ENCODE results near the gene MBOAT7. TPM values are rescaled to one million over a fixed set of nuclear protein-coding genes. Genes with fewer than 3 reads are reported as not detected.
A peak's percentile ranks its signal among the peaks of the same experiment; 100 is the strongest.

The MBOAT7 gene
- polyA plus RNA-seq, 1 of the 3 experiments (the other 2 are of a cell fraction) = 80.8 TPM

GRCh38 chr19:54178581-54179261 lies 10.7 kb downstream of the MBOAT7 start:
- 88% methylated on average over 22 of the region's 23 CpGs for WGBS (ENCODE audit: low lambda C conversion rate)
- Histone ChIP-seq H3F3A (replicated peaks; ENCODE audit: insufficient read depth) (peaks cover 7% of the 10 kb centered on the region), H3K36me3 (replicated peaks in 1 of 2; ENCODE audit: control insufficient read depth in 1 of 2, insufficient read depth in 2 of 2, low read length in 1 of 2) (peaks cover 26 to 29% of the 10 kb centered on the region in 2 experiments), H3K4me1 (ENCODE audit: control insufficient read depth in 1 of 2, insufficient read depth in 2 of 2, low read depth in 1 of 2, low read length in 1 of 2) (peaks cover 0 to 9% of the 10 kb centered on the region in 2 experiments; a peak in 1 of 4 replicates), H3K9ac (no peak overlapping the region), H3K4me3 (ENCODE audit: low read depth in 2 of 2, low read length in 1 of 2) (no peak overlapping the region), H2AFZ (ENCODE audit: low read depth) (no peak overlapping the region), H3K27ac (ENCODE audit: low read depth in 2 of 2, low read length in 1 of 2) (no peak overlapping the region), H3K79me2 (ENCODE audit: insufficient read depth) (no peaks in the 10 kb centered on the region), H3K9me3 (no peaks in the 10 kb centered on the region), H3K9me2 (no peaks in the 10 kb centered on the region), H3K27me3 (ENCODE audit: insufficient read depth) (no peaks in the 10 kb centered on the region), H4K20me1 (ENCODE audit: insufficient read depth) (peaks cover 5% of the 10 kb centered on the region; the same call in 1 of the 2 replicates), H3K4me2 (no peak overlapping the region)
- ChIA-PET CTCF (interaction anchor here (1.6 to 3.5 kb wide), 2 partner anchors 10 to 11 kb away, joined by 4 to 12 read pairs; no protein-coding TSS in a partner anchor), POLR2A (no interaction called here)
- DNase-seq = peak; percentile 72
- TF ChIP-seq SIN3A (IDR thresholded peaks at IDR 0.05; ENCODE audit: borderline replicate concordance, low read depth, low read length) = no peak
- TF ChIP-seq, protein P1, sequence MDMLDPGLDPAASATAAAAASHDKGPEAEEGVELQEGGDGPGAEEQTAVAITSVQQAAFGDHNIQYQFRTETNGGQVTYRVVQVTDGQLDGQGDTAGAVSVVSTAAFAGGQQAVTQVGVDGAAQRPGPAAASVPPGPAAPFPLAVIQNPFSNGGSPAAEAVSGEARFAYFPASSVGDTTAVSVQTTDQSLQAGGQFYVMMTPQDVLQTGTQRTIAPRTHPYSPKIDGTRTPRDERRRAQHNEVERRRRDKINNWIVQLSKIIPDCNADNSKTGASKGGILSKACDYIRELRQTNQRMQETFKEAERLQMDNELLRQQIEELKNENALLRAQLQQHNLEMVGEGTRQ (IDR thresholded peaks at IDR 0.05; ENCODE audit: borderline replicate concordance, low read depth, low read length) = no peak
- TF ChIP-seq YY1 (IDR thresholded peaks at IDR 0.05; ENCODE audit: low read depth) = no peak
- TF ChIP-seq RXRA (IDR thresholded peaks at IDR 0.05; ENCODE audit: borderline replicate concordance, low read depth) = no peak
- peak; percentile 44 for TF ChIP-seq CHD2 (IDR thresholded peaks at IDR 0.05; ENCODE audit: low read length, partially characterized antibody)
- TF ChIP-seq, protein P2, sequence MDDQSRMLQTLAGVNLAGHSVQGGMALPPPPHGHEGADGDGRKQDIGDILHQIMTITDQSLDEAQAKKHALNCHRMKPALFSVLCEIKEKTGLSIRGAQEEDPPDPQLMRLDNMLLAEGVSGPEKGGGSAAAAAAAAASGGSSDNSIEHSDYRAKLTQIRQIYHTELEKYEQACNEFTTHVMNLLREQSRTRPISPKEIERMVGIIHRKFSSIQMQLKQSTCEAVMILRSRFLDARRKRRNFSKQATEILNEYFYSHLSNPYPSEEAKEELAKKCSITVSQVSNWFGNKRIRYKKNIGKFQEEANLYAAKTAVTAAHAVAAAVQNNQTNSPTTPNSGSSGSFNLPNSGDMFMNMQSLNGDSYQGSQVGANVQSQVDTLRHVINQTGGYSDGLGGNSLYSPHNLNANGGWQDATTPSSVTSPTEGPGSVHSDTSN (IDR thresholded peaks at IDR 0.05) = no peak
- TF ChIP-seq MXI1 (IDR thresholded peaks at IDR 0.05; ENCODE audit: low read depth, low read length) = no peak

DNA sequence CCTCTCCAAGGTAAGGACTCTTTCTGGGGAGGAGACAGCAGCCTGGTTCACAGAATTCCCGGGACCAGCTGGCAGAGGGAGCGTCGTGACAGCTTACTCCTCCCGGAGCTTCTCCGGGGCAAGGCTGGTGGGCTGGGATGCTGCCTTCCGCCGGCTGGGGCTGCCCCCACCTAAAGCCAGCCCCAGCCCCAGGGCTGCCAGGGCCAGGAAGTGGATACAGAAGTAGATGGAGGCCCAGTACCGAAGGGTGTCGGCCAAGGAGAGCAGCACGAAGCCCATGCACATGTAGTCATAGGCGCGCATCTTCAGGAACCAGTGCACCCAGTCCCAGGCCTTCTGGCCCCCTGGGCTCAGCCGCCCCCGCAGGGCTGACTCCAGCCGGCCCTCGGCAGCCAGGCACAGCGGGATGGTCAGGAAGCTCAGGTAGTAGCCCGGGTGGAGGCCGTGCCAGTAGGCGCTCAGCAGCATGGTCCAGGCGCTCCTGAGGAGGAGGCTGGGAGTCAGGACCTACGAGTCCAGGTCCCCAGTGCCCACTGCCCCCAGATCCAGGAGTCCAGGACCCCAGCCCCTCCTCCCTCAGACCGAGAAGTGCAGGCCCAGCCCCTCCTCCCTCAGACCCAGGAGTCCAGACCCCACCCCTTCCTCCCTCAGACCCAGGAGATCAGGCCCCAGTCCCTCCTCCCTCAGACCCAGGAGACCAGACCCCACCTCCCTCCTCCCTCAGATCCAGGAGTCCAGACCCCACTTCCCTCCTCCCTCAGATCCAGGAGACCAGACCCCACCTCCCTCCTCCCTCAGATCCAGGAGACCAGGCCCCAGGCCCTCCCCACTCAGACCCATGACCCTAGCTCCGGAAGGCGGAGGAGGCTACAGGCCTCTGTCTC lies 15.2 kb downstream of the MBOAT7 start:
- Histone ChIP-seq H3K9me2 (no peaks in the 10 kb centered on the region), H3K4me2 (no peak overlapping the region), H3K9ac (no peak overlapping the region), H3K4me3 (ENCODE audit: low read depth in 2 of 2, low read length in 1 of 2) (no peak overlapping the region), H3K79me2 (ENCODE audit: insufficient read depth) (no peaks in the 10 kb centered on the region), H3K27me3 (ENCODE audit: insufficient read depth) (no peaks in the 10 kb centered on the region), H4K20me1 (ENCODE audit: insufficient read depth) (no peaks in the 10 kb centered on the region), H3F3A (replicated peaks; ENCODE audit: insufficient read depth) (peaks cover 5% of the 10 kb centered on the region), H3K4me1 (ENCODE audit: control insufficient read depth in 1 of 2, insufficient read depth in 2 of 2, low read depth in 1 of 2, low read length in 1 of 2) (peaks cover 5 to 6% of the 10 kb centered on the region in 2 experiments; a peak in 2 of 4 replicates), H3K9me3 (no peaks in the 10 kb centered on the region), H2AFZ (ENCODE audit: low read depth) (no peak overlapping the region), H3K27ac (ENCODE audit: low read depth in 2 of 2, low read length in 1 of 2) (no peak overlapping the region), H3K36me3 (replicated peaks in 1 of 2; ENCODE audit: control insufficient read depth in 1 of 2, insufficient read depth in 2 of 2, low read length in 1 of 2) (peaks cover 7 to 15% of the 10 kb centered on the region in 2 experiments)
- ChIA-PET POLR2A (no interaction called here), CTCF (interaction anchor here (0.6 to 2.6 kb wide), 6 partner anchors 9 to 217 kb away, joined by 3 to 9 read pairs (median 6); partner anchors contain the start of genes LENG1 and MBOAT7)
- DNase-seq = peak; percentile 29
- WGBS (ENCODE audit: low lambda C conversion rate) = 78% methylated on average over 11 of the region's 25 CpGs
- TF ChIP-seq SMC3 (IDR thresholded peaks at IDR 0.05; ENCODE audit: low read depth, low read length) (no peak), GABPA (IDR thresholded peaks at IDR 0.05; ENCODE audit: low read depth) (no peak), TCF12 (IDR thresholded peaks at IDR 0.05) (no peak), CHD2 (IDR thresholded peaks at IDR 0.05; ENCODE audit: low read length, partially characterized antibody) (no peak), FOSL2 (IDR thresholded peaks at IDR 0.05; ENCODE audit: borderline replicate concordance, low read depth) (no peak)
- TF ChIP-seq, protein P3, sequence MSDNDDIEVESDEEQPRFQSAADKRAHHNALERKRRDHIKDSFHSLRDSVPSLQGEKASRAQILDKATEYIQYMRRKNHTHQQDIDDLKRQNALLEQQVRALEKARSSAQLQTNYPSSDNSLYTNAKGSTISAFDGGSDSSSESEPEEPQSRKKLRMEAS (IDR thresholded peaks at IDR 0.05; ENCODE audit: low read depth) = no peak
- TF ChIP-seq, protein P4, sequence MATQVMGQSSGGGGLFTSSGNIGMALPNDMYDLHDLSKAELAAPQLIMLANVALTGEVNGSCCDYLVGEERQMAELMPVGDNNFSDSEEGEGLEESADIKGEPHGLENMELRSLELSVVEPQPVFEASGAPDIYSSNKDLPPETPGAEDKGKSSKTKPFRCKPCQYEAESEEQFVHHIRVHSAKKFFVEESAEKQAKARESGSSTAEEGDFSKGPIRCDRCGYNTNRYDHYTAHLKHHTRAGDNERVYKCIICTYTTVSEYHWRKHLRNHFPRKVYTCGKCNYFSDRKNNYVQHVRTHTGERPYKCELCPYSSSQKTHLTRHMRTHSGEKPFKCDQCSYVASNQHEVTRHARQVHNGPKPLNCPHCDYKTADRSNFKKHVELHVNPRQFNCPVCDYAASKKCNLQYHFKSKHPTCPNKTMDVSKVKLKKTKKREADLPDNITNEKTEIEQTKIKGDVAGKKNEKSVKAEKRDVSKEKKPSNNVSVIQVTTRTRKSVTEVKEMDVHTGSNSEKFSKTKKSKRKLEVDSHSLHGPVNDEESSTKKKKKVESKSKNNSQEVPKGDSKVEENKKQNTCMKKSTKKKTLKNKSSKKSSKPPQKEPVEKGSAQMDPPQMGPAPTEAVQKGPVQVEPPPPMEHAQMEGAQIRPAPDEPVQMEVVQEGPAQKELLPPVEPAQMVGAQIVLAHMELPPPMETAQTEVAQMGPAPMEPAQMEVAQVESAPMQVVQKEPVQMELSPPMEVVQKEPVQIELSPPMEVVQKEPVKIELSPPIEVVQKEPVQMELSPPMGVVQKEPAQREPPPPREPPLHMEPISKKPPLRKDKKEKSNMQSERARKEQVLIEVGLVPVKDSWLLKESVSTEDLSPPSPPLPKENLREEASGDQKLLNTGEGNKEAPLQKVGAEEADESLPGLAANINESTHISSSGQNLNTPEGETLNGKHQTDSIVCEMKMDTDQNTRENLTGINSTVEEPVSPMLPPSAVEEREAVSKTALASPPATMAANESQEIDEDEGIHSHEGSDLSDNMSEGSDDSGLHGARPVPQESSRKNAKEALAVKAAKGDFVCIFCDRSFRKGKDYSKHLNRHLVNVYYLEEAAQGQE (IDR thresholded peaks at IDR 0.05; ENCODE audit: low read depth, low read length) = no peak

All from SK-N-SH (cell line).